GM19328 (cell line): ENCODE data around the gene ABL1.

Source experiments
- ATAC-seq: cut with Tn5 transposase; IDR thresholded peaks from one replicate; pipeline ENCODE4 v1.9.1; 2021; ENCODE audit warnings: mild to moderate bottlenecking, moderate library complexity; ENCODE audit not compliant: unreplicated experiment

Gene ABL1

GRCh38 chr9:130887494-130888144, 52.6 kb downstream of the ABL1 start:
- ATAC-seq = no peak

GRCh38 chr9:130888146-130888885, 53.3 kb downstream of the ABL1 start:
- ATAC-seq = no peak

- no peak for ATAC-seq
Measured at GRCh38 chr9:130890124-130890523, 55.1 kb downstream of the ABL1 start.

- ATAC-seq = no peak
Measured at GRCh38 chr9:130890870-130891687, 56.0 kb downstream of the ABL1 start.

GRCh38 chr9:130891688-130892476, 56.8 kb downstream of the ABL1 start:
- ATAC-seq = no peak

GRCh38 chr9:130892477-130893304, 57.6 kb downstream of the ABL1 start:
- no peak for ATAC-seq

GRCh38 chr9:130893341-130894101, 58.5 kb downstream of the ABL1 start:
- no peak for ATAC-seq

- no peak for ATAC-seq
Measured at GRCh38 chr9:130894546-130894945, 59.5 kb downstream of the ABL1 start.

- no peak for ATAC-seq
Measured at GRCh38 chr9:130895038-130895437, 60.0 kb downstream of the ABL1 start.

GRCh38 chr9:130895481-130896232, 60.6 kb downstream of the ABL1 start:
- ATAC-seq = no peak

- no peak for ATAC-seq
Measured at GRCh38 chr9:130896233-130897014, 61.4 kb downstream of the ABL1 start, which contains the start of gene QRFP. Gene QRFP (minus strand): TSS chr9:130896812. CDS start chr9:130893838, 2,974 bp downstream.

- ATAC-seq = no peak
Measured at GRCh38 chr9:130897105-130897751, 62.2 kb downstream of the ABL1 start.

- no peak for ATAC-seq
Measured at GRCh38 chr9:130897848-130898551, 62.9 kb downstream of the ABL1 start.

GRCh38 chr9:130898552-130898852, 63.4 kb downstream of the ABL1 start:
- no peak for ATAC-seq

- ATAC-seq = no peak
Measured at GRCh38 chr9:130899051-130899748, 64.1 kb downstream of the ABL1 start.
